Stimulated activated CD8-positive, alpha-beta memory T cell treated with anti-CD3 and anti-CD28 coated beads, Interleukin-12 subunit alpha, Interleukin-12 subunit beta, amount 100 ng/mL, for 1 hour (primary cell): ENCODE results near the gene POLR1G.

ENCODE experiments used
- DNase-seq: peaks from one replicate; pipeline ENCODE4 v3.0.0-alpha.2; 2020; ENCODE audit warnings: low read depth

The POLR1G gene, protein sequence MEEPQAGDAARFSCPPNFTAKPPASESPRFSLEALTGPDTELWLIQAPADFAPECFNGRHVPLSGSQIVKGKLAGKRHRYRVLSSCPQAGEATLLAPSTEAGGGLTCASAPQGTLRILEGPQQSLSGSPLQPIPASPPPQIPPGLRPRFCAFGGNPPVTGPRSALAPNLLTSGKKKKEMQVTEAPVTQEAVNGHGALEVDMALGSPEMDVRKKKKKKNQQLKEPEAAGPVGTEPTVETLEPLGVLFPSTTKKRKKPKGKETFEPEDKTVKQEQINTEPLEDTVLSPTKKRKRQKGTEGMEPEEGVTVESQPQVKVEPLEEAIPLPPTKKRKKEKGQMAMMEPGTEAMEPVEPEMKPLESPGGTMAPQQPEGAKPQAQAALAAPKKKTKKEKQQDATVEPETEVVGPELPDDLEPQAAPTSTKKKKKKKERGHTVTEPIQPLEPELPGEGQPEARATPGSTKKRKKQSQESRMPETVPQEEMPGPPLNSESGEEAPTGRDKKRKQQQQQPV

DNA sequence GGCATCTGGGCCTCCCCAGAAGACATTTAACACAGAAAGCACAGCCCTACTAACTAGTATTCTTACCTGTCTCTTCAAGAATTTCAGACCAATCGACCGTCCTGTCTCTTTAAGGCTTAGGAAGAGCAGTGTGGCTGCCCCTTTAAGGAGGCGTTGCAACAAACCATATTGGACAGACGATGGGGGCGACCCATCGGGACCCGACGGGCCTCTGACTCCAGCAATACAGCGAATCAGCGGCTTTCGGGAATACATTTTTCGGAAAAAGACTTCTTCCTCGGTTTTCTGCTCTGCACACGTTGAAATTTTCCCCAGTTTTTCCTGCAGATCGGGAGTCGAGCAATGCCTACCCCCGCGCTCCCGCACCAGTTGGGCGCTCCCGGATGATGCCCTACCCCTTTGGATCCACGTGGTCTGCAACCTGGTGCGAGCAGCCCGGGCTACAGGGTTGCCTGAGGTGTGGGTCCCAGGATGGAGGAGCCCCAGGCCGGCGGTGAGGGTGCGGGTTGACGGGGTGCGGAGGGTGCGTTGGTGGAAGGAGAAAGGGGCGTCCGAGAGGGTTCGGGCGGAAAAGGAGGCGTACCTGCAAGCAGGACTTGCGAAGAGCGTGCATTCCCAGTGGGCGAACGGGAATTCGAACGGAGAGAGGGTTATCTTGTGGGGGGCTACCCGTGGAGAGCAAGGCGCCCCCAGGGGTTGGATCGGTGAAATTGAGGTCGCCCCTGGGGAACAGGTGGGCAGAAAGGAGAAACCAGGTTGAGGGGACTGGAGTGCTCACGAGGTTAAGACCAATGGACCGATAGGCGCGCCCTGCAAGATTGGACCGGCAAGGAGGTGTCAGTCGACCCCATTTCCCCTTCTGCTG is at the start of gene POLR1G:
Gene POLR1G, plus strand, starts transcription at position 419 of the 865 bp plus-strand sequence. Its CDS starts 53 bp downstream, at position 472.
- DNase-seq: peak; percentile 65

DNA sequence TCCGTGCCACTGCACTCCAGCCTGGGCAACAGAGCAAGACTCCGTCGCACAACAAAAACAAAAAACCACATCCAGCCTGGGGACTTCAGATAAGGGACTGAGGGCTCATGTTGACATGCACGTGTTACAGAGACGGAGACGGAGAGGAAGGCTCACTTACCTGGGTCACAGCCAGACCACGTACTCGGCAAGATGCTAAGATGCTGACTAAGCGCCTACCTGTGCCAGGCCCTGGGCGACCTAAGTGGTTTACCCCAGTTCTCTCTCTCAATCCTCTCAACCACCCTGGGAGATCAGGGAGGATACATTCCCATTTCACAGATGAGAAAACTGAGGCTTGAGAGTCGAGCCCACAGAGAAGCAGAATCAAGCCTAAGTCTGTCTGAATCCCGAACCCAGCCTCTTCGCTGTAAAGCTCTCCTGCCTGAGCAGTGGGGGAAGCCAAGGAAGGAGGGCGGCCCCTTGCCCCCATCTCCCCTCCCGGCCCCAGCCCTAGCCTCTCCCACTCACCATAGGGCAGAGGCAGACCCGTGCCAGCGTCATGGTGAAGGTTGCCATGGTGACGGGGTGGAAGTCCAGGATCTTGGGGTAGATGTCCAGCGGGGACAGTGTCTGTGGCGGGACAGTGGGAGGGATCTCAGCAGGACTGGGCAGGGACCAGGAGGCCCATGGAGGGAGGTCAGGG is 49.5 kb upstream of the POLR1G start:
- no peak for DNase-seq

DNA sequence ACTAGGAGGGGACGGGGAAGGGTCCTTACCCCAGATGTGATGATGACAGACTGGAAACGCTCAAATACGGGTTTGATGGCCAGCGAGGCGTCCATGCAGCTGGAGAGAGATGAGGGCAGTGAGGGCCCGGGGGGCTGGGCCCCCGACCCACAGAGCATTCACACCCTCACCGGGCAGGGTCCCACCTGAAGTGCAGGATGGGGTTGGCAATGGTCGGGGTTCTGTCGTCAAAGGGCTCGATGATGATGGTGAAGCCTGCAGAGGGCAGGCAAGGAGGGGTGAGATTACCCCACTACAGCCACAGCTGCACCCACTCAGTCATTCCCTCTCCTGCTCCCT is 49.0 kb upstream of the POLR1G start:
- no peak for DNase-seq

DNA sequence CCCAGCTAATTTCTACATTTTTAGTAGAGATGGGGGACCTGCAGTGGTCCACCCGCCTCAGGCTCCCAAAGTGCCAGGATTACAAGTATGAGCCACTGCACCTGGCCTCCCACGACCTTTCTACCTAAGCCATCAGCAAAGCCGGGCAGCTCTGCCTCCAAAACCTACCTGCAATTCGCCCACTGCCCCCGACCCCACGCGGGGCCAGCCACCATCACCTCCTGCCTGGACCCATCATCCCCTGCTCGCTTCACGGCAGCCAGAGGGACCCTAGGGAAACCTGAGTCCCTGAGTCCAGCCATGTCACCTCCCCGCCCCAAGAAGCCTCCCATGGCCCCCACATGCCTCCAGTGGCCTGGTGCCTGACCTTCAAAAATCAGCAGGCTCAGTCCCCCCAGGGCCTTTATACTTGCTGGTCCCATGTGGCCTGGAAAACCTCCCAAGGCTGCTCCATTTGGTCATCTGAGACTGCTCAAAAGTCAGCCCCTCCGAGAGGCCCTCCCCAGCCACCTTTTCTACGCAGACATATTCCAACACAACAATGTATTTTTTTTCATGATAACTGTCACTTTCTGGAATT is 48.1 kb upstream of the POLR1G start:
- DNase-seq: no peak

DNA sequence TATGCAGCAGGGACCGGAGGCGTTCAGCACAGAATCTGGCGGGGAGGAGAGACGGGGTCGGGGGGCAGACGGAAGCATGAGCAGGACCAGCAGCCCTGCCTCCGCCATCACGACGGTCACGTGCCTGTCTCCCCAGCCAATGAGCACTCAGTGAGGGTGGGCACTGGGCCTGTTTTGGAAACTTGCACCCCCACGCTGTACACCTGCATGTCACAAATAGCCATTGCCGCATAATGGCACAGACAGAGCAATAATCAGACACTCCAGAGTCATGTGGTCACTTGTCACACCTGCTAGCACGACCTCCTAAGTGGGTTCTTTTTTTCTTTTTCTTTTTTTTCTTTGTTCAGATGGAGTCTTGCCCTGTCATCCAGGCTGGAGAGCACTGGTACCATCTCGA is 44.8 kb upstream of the POLR1G start:
- DNase-seq: no peak

DNA sequence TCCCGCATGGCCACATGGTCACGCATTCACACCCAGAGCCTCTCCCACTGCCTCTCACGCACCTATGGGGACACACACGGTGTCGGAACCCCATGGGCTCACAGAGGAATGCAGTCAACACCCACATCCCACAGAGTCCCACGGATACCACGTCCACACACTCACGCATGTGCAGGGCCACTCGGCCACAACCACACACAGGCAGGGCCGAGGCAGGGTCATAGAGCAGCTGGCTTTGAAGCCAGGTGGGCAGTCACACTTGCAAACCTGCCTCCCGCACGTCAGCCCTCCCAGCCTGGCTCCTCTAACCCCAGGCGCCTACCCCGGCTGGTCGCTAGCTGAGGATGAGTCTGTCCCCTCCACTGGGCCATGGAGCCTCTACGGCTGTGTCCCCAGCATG is 44.2 kb upstream of the POLR1G start:
- DNase-seq: no peak

- DNase-seq: no peak
Measured at GRCh38 chr19:45363861-45364459, 42.5 kb upstream of the POLR1G start.

- no peak for DNase-seq
Measured at GRCh38 chr19:45364696-45365095, 41.7 kb upstream of the POLR1G start.

DNA sequence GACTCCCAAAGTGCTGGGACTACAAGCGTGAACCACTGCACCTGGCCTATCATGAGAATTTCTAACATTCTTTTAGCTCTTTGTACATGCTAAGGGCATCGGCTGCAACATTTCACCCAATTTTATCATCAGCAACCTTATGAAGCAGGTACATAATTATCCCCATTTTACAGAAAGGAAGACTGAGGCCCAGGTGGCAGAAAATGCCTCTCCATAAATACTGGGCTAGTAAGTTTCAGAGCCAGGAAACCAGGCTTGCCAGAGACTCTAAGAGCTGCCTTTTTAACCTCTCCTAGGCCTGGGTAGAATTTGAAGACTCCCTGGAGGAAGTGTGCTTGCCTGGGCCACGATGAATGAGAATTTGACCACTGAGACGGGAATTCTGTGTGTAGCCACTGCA is 38.3 kb upstream of the POLR1G start:
- DNase-seq: no peak

DNA sequence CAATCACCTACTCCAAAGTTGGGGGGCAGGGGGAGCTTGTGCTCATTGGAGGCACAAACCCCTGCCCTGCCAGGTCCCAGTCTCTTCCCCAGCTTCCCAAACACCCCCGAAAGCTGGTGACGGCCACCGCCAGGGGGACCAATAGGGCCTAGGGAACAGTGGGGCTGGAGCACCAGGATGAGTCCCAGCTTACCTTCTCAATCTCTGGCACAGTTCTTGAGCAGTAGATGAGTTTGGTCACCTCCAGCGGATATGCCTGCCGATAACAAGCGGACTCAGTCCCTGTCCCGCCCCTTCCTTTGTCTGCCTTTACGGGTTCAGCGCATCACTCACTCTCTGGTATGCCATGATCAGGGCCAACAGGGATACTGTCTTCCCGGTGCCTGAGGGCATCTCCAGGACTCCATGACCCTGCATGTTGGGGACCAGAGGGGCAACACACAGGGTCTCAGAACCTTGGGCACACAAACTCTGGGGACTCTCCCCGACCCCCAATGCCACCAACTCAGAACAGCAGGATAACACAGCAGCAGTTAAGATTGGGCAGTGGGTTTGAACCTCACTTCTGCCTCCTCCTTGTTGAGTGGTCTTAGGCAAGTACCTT is 37.6 kb upstream of the POLR1G start:
- DNase-seq: no peak

DNA sequence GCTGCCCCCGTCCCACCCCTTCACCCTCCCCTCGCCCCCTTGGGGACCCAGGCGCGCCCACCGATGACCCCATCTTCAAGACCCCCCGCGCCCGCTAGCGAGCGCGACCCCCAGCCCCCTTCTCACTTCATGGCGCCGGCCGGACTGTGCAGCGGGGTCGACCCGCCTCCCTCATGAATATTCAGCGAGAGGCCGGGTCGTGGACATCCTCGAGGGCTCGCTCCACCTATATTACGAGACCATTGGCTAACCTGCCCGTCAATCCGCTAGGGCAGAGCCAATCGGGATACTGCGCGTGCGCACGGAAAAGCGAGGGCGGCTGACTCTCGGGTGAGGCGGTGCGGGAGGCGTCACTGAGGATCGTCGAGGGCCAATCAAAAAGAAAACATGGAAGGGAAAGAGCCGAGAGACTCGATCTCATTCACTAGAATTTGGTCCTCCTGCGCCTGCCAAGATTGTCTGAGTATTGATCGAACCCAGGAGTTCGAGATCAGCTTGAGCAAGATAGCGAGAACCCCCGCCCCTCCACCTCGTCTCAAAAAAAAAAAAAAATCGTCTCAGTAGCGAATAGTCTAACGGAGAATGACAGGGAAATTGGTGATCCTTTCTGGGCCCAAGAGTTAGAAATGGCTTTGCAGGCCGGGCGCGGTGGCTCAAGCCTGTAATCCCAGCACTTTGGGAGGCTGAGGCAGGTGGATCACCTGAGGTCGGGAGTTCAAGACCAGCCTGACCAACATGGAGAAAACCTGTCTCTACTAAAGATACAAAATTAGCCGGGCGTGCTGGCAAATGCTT is 35.8 kb upstream of the POLR1G start, which contains the start of gene ERCC2:
Gene ERCC2, minus strand, starts transcription at position 164 of the 795 bp plus-strand sequence. Its CDS starts 33 bp downstream, at position 131.
- DNase-seq: peak; percentile 100

DNA sequence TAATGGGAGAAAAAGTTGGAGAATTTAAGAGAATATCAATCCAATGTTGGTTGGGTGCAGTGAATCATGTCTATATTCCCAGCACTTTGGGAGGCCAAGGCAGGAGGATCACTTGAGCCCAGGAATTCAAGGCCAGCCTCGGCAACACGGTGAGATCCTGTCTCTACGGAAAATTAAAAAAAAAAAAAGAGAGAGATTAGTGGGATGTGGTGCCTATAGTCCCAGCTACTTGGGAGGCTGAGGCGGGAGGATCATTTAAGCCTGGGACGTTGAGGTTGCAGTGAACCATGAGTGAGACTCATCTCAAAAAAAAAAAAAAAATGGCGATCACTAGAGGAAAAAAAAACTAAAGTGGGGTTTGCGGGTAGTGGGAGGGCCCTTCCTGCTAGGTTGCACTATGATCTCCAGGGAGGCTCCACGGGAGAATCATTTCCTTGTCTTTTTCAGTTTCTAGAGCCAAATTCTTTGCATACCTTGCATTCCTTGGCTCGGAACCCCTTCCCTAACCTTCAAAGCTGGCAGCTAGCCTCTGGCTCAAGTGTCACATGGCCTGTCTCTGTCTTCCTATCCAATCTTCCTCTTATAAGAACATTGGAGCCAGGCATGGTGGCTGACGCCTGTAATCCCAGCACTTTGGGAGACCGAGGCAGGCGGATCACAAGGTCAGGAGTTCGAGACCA is 30.3 kb upstream of the POLR1G start:
- no peak for DNase-seq

DNA sequence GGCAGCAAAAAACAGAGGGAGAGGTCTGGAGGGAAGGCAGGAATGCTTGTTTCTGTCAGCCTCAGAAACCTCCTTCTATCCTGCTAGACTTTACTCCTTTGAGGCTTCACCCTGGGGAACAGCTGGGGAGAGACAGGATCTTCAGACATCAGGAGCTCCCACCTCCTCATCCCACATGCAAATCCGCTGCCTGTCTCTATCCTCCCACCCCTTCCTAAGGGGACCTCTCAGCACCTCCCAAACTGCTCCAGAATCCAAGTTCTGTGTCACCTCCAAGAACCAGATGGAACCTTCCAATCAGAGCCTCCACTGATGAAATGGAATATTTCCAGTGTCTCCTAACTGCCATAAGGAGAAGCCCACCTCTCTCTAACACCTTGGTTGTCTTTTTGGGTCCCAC is 26.3 kb upstream of the POLR1G start:
- DNase-seq: no peak

DNA sequence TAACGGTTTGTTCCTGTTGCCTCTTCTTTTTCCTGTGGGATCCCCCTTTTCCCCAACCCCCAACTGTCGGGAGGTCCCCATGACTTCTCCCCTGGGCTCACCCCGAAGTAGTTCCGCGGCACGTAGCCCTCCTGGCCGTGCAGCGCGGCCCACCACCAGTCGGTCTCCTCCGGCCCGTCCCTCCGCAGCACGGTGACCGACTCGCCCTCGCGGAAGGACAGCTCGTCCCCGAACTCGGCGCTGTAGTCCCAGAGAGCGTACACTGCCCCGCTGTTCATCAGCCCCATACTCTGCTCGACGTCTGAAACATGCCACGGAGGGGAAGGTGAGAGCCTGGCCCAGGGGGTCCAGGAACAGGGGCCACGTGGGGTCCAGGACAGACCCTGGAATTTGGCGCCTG is 24.0 kb upstream of the POLR1G start:
- no peak for DNase-seq

- DNase-seq: no peak
Measured at GRCh38 chr19:45385392-45386221, 20.8 kb upstream of the POLR1G start.

- no peak for DNase-seq
Measured at GRCh38 chr19:45391346-45391745, 15.1 kb upstream of the POLR1G start.

GRCh38 chr19:45391871-45392665 is 14.4 kb upstream of the POLR1G start:
- DNase-seq: no peak
